COLO668 (cell line): ENCODE measurements around the gene CTNNB1.

ENCODE experiments used
- DNase-seq: peaks from one replicate; lab custom pipeline; 2025; ENCODE audit not compliant: unreplicated experiment; lab: John Stamatoyannopoulos, UW

CTNNB1 gene

DNA sequence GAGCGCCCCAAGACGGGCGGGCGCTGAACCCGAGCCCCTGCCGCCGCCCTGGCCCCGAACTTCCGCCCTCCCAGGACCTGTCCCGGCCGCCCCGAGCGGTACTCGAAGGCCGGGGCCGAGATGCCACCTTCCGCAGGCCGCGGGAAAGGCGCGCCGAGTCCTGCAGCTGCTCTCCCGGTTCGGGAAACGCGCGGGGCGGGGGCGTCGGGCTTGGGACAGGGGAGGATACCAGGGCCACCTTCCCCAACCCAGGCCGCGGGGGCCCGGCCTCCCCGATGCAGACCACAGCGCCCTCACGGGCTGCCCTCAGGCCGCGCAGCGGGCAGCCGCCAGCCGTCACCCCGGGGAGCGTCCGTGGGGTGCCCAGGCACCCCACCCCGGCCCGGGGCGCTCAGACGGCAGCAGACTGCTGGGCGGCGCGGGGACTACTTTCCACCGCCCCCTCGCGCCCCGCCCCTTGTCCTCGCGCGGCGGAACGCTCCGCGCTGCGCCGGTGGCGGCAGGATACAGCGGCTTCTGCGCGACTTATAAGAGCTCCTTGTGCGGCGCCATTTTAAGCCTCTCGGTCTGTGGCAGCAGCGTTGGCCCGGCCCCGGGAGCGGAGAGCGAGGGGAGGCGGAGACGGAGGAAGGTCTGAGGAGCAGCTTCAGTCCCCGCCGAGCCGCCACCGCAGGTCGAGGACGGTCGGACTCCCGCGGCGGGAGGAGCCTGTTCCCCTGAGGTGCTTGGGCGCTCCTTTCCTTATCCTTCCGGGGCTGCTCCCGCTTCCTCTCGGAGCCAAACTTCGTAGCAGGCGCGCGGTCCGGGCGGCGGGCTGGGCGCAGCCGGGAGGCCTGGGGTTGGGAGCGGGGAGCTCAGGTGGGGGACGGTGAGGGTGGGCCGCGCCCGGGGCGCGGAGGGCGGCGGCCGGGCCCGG is at the start of gene CTNNB1:
Gene CTNNB1 (plus strand): TSS at position 556 of the 916 bp plus-strand sequence. CDS start 24,564 bp downstream, outside the sequence.
- DNase-seq, result peak; percentile 90

DNA sequence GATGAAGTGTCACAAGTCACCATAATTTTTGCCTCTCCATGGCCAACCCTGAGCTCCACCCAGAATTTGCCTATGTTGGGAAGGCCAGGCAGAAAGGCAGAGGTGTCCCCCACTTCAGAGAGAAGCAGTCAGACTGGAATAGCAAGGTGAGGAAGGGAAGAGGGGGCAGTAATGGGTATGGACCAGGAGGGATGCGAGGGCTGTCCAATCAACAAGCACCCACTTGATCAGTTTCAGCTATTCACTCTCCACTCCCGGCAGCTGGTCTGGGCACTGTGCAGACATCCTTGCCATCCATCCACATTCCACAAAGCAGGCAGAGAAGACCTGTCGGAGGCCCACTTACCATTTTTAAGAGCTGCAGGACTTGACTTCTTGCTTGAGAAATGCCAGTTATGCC is 43.5 kb upstream of the CTNNB1 start:
- DNase-seq, result no peak

DNA sequence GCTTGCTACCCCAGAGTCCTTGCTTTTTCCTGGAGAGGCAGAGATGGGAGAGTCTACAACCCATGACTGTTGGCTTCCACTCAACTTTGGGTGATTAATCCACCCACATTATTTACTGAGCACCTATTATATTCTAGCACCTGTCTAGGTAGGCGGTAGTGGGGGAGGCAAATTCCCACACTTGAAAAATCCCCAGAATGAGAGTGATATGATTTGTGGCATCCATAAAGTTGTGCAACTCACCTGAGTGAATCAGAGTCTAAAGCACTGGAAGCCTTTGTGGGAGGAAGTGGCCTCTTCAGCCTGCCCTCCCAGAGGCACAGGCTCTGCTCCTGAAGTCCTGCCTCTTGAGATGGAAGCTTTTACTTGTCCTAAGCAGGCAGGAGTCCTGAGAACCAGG is 40.4 kb upstream of the CTNNB1 start:
- DNase-seq, result no peak

DNA sequence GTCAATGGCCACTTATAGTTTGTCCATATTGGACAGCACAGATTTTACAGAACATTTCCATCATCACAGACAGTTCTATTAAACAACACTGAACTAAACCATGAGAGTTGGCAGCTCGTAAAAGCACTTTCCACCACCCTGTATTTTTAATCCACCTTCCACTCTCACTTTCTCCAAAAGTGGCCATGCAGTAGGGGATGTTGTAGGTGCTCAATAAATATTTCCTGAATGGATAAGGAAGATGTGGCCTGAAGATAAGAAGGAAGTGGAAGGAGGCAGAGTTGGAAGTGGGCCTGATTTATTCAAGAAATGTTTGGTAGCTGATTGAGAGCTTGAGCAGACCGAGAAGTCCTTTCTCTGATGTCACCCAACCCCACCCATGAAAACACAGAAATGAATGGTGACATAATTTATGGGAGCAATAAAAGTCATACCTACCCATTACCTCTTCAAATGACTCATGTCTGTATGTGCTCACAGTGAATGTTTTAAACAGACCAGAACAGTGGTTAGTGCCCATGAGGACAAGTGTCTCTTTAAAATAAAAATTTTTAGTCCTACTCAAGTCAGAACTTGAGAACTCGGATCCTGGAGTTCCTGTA is 39.6 kb upstream of the CTNNB1 start:
- no peak for DNase-seq

DNA sequence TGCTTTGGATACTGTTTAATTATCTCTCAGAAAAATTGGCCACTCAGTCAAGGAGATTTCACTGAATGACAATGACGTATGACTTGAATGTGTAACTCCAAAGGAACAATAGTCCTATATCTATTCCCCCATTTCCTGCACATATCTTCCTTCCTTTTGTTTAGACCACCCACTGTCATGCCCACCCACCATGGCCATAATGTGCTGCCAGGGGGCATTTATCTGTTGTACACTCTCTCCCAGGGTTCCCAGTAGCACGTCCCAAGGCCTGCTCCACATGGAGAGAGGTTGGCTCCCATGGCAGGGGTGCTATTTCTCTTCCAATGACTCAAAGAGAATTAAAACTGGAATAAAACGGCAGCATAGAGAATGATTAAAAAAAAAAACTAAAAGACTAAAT is 36.8 kb upstream of the CTNNB1 start:
- DNase-seq, result no peak

DNA sequence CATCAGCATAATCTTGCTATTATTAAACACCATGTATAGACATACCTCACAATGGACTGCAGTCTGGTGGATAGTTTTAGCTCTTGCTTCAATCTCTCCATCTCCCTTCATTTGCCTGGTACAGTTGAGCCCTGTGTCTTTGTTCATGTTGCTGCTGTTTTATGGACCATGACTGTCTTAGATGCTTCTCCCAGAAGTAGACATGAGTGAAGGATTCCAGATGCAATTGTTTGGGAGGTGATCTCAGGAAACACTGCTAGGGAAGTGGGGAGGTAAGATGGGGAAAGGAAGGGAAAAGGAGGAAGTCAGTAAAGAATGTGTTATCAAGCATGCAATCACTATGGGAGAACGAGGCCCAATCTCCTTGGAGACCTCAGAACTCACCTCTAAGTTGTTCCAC is 36.3 kb upstream of the CTNNB1 start:
- DNase-seq, result no peak

DNA sequence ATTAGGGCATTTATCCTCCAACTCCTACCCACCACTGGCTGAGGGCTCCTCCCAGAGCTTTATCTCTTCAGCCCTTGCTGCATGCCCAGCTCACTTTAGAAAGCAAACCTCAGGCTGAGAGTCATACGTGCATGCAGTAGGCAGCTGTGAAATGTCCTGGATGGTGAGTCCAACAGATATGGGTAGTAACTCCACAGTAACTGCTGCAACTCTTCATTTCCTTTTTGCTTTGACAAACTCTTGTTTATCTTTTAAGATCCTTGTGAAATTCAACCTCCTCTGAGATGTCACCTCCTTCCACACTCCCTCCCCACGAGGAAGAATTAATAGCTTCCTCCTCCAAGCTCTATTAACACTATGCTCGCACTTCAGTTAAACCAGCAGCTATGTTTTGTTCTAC is 35.9 kb upstream of the CTNNB1 start:
- no peak for DNase-seq

DNA sequence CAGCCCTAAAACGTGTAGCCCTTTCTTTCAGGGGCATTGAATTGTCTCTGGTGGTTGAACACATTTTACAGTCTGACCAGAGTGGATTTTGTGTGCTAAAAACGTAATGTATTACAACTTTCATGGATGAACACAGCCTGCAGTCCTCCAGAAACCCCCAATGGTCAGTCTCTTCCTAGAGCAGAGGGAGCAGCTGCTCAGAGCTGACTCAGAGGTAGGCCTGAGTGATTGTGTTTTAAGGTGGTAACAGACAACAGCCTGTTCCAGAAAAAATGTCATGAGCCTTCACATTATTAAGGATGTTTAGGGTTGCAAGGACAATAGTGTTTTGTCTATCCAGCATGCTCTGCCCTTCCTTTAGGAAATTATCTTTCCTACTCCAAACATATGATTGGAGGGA is 34.5 kb upstream of the CTNNB1 start:
- no peak for DNase-seq

DNA sequence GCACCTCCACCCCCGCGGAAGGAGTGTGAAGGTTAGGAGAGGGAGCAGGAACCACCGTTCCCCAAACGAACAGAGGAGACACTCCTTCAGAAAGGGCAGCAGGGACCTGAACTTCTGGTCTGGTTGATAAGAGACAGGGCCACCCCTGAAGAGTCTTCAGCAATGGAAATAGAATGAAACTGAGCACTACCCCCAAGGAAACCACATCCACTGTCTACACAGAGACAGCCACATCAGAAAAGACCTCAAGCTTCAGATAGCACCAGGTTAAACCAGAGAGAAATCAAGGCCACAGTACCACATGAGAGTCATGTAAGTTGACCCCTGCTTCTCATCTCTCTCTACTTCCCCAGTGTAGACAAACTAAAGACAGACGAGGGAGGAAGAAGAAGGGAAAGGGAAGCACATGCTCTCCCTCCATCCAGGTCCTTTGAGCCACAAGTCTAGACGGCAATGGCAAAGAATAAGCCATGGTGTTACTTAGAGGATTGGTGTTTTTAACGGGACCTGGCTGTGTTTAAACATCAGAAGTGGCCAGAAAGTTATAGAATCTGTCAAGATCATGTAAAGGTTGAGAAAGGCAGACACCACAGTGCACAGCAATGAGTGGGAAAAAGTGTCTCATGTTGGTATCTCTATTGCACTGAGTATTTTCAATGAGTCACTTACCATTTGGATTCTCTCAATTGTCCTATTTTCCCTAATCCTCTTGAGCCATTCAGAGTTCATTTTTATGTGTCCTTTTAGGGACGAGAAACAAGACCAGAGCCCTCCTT is 31.4 kb upstream of the CTNNB1 start:
- no peak for DNase-seq

DNA sequence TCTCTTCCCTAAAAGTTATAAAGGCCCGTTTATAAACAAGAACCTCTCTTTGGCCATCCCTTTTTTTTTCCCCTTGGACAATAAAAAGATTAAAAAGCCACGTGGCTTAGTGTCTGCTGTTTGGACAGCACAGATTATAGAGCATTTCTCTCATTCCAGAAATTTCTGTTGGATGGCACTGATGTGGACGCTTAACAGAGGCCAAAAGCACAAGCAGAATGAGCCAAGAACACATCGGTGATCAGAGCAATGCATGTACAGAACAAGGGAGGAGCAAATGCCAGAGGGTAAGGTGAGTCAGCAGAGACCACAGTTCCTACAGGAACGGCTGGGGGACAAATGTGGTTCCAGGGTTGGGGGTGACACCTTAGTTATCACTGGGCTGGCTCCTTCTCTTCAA is 30.3 kb upstream of the CTNNB1 start:
- DNase-seq, result no peak

DNA sequence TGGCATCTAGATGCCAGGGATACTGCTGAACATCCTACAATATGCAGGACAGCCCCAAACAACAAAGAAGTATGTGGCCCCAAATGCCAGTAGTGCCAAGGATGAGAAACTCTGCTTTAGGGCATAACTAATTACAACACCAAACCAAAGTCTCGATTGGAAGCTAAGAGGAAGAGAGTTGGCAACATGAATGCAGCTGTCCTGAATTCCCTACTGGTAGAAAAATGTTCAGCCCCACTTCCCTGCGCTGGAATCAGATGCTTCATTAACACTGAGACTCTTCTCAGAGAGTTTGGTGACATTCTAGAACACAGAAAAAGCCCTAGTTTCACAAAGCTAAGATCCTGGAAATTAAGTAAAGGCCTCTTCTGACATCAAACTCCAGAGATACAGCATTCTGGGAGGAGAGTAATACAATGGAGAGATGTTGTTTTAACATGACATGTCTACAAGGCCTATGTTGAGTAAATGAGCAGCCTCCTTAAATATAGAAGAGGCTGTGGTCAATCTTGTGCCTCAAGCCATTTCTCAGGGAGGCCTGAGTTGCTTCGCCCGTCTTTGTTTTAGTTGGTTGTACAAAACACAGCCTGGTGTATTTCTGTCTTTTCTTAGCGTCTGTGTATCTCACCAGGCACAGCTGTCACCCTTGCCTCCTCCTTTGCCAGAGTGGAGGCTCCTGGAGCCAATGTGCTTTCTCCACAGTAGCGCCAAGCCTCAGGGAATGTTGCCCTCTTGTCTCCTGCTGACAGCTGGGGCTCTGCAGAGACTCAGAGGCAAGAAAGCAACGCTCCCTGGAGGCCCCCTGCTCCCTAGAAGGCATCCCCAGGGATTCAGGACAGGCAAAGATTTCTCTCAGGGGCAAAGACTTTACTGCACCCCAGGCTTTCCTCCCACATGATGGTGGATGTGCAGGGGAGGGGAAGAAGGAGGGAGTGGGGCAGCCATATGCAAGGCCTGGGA is 25.1 kb upstream of the CTNNB1 start:
- DNase-seq, result no peak

DNA sequence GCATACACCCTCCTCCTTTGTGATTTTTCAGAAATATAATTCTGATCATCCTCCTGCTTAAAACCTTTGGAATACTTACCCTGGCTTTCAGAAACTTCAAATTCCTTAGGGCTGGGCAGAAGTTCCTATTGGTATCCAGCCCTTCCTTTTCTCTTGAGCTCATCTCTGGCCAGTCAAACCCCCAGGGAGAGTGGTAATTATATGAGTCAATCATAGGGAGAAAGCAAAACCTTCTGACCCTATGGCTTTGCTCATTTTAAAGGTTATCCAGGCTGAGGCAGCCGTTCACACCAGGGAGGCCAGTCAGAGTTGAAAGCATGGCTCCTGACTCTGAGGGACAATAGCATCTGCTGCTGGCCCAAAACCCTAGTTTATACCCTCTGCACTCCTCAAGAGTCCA is 23.9 kb upstream of the CTNNB1 start:
- no peak for DNase-seq

DNA sequence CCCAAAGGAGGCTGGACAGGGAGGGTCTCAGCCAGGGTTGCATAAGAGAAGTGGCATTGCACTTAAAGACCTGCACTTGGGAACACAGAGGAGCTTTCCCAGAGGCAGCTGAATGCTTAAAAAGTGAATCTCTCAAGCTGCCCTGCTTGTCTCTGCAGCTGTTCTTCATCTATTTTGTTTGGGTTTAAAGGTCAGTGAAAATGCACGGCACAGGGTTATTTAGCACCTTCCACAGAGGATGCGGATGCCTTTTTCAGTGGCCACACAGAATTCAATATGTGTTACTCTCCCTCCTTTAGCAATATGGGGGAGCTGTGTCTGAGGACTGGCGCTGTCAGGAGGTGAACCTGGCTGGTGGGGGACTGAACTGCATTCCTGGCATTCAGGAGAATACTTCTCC is 22.7 kb upstream of the CTNNB1 start:
- no peak for DNase-seq

DNA sequence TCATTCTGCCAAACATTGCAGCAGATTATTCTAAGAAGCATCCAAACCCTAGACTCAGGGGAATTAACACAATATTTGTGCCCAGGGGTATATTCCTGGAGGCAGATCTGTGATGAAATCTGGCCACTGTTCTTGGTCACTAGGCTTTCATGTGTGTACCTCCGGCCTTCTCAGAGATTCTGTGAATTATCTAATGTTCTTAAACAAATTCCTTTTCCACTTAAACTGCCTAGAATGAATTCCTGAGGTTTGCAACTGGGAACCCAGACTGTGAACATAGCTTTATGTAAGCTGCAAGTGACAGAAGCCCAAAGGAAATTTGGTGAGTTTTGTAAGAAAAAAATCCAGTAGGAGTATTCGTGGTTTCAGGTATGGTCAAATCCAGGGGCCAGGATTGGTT is 20.7 kb upstream of the CTNNB1 start:
- DNase-seq, result no peak

DNA sequence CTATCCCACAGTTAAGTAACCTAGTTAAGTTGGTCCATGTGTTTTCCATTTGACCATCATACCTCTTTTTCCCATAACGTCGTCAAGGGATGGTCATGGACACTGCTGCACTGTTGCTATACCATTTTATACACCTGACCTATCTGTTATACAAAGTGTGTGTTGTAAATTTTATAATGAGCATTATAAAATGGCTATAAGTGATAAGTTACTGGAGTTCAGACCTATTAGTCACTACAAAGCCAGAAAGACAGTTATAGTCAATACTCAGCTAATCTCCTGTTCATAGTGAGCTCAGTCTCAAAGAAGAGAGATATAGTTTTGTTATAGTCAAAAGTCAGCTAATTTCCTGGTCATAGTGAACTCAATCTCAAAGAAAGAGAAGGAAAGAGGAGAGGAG is 18.9 kb upstream of the CTNNB1 start:
- no peak for DNase-seq

DNA sequence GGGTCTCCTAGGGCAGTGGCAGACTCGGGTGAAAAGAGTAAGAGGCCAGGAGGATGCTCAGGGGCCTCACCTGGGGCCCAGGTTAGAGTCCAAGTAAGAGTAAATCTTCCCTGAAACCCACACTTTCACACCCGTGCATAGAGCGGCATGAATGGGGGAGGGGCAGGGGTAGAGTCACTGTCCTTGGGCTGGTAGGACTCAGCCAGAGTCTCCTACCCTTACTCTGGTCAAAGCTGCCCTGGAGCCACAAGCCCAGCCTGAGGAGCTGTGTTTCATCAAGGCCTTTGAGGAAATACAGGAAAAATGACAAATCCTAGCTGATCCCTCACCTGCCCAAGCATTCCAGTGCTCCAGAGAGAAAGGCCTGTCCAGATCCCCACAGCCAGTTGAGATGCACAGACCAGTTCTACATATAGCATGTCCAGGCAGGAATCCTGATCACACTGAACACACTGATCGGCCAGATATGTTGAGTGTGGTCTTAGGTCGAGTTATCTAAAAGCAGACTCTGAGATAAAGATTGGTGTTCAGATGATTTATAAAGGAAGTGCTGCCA is 16.7 kb upstream of the CTNNB1 start:
- no peak for DNase-seq

DNA sequence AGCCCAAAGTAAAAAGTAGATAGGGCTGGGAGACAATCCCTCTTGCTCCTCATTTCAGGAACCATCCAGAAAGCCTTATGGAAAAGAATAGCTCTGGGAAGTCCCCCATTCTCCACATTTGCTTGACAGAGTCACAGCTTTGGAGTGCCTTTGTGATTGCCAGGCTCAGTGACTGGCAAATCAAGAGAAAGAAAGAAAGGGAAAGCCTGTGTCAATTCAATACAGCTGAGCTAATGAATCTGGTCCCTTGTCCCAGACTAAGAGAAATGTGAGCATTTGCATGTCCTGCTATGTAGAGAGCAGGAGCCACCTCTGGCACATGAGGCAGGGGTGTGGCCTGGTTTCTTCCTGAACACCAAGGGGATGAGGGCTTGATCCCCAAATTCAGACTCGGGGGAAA is 14.9 kb upstream of the CTNNB1 start:
- no peak for DNase-seq

DNA sequence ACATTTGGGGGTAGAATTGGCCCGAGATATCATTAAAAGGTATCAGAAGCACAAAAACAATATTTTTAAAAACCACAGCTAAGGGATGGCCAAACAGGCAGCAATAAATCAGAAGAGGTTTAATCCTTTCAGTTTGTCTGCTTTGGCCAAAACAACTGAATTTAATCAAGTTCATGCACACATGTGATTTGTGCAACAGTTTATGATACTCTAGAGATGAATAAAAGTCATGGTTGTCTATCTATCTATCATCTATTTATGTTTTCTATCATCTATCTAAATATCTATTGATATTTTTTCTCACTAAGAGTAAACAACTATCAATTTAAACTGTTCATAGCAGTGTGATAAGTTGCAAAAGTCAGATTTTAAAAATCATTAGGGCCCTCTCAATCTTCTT is 13.0 kb upstream of the CTNNB1 start:
- DNase-seq, result no peak

DNA sequence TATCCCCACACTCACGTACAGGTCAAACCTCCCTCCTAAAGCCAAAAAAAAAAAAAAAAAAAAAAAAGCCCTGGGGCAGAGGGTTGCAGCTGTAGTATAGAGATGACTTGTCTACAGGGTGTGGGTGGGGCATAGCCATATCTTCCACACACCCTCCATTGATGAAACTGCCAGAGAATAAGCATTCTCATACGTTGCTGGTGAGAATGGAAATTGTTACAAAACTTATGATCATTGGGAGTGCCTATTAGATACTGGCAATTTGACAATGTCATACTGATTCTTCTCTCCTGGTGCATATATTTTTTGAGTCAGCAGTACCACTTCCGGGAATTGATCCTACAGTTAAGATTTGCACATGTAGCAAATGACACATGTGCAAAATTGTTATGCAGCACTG is 11.0 kb upstream of the CTNNB1 start:
- DNase-seq, result no peak

DNA sequence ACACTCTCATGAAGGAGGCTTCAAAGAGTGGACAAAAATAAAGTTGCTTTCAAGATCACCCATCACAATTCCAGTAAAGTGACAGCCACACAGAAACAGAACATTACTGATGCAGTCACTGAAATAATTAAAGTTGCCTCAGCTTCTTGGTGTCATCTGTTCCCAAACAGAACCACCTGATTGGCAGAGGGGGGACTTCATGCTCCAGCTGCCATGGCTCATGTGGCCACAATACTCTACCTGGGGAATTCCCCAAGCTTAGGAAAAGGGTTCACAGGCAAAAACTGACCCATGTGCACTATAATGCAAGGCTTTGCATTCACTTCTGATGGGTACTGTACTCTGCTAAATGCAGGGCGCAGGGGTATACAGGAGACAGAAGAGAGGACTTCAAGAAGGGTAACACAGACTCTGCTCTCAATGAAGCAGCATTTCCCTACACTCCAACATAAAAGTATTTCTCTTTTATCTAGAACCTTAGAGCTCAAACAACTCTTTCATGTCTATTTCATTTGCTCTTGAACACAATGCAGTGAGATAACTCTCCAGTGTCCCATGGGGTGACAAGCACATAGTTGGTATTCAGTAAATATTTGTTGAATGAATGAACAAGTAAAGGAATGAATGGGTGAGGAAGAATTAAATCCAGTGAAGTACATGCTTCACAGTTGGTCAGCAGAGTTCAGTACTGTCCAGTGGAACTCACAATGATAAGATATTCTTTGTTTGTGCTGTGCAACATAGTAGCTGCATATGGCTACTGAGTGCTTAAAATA is 8.6 kb upstream of the CTNNB1 start:
- no peak for DNase-seq
